H1 (cell line): ENCODE results near the gene TYW5. TPM values are rescaled to one million over a fixed set of nuclear protein-coding genes. Genes with fewer than 3 reads are reported as not detected.

Source experiments
- CTCF ChIA-PET: fragments of 300-600 bp; sonication (Branson Sonifier 250); formaldehyde crosslinking; loops from one replicate; lab custom pipeline; 2021; ENCODE audit not compliant: partially characterized antibody; lab: Charles Lee
- POLR2A ChIA-PET: fragments of 300-600 bp; sonication (Branson Sonifier 250); formaldehyde crosslinking; loops from one replicate; lab custom pipeline; 2021; ENCODE audit warnings: inconsistent platforms; ENCODE audit not compliant: partially characterized antibody; lab: Charles Lee
- DNase-seq, 2 experiments: peaks; one replicate each; pipeline versions ENCODE4 v3.0.0 to v3.0.0-alpha.2; 2010 to 2022; ENCODE audit warnings: low spot score in 2 of 2, low read depth in 1 of 2, mixed read lengths in 1 of 2
- FAIRE-seq: peaks from 2 replicates; lab custom pipeline; 2011; peaks lifted over from hg19 to GRCh38; lab: Jason Lieb, UNC
- H2AFZ ChIP-seq: 2 replicates; pipeline ENCODE4 v1.8.1; 2012; ENCODE audit warnings: low read length, inconsistent platforms
- H2AK5ac ChIP-seq: 2 replicates; pipeline ENCODE4 v1.6.1; 2013; ENCODE audit warnings: low read depth, low read length
- H2BK120ac ChIP-seq: replicated peaks from 2 replicates; pipeline ENCODE3; 2013; ENCODE audit warnings: low read depth, low read length, inconsistent platforms
- H2BK12ac ChIP-seq: 2 replicates; pipeline ENCODE4 v1.6.1; 2013; ENCODE audit warnings: low read depth, low read length
- H2BK15ac ChIP-seq: 2 replicates; pipeline ENCODE4 v1.6.1; 2013; ENCODE audit warnings: low read length
- H2BK20ac ChIP-seq: 2 replicates; pipeline ENCODE4 v1.6.1; 2013; ENCODE audit warnings: low read length
- H2BK5ac ChIP-seq: 2 replicates; pipeline ENCODE4 v1.6.1; 2013; ENCODE audit warnings: low read depth, low read length
- H3K14ac ChIP-seq: 2 replicates; pipeline ENCODE4 v1.6.1; 2013; ENCODE audit warnings: inconsistent platforms; ENCODE audit not compliant: insufficient read length
- H3K18ac ChIP-seq: 2 replicates; pipeline ENCODE4 v1.6.1; 2013; ENCODE audit warnings: low read length; ENCODE audit errors: extremely low read depth
- H3K23ac ChIP-seq: 2 replicates; pipeline ENCODE4 v1.6.1; 2013; ENCODE audit warnings: inconsistent platforms; ENCODE audit not compliant: insufficient read length
- H3K23me2 ChIP-seq: 2 replicates; pipeline ENCODE4 v1.6.1; 2013; ENCODE audit warnings: low read depth, low read length
- H3K27ac ChIP-seq: 2 replicates; pipeline ENCODE4 v1.6.1; 2011; ENCODE audit warnings: low read depth, low read length, inconsistent platforms
- H3K27me3 ChIP-seq, 4 experiments: replicated peaks in 1 of 4; 1 replicate in 1 of 4; 2 replicates in 3 of 4; pipeline versions ENCODE4 v1.6.1 to v1.8.1; 2011 to 2013; ENCODE audit warnings: low read length in 3 of 4, mild to moderate bottlenecking in 3 of 4, inconsistent platforms in 2 of 4, mixed read lengths in 2 of 4, moderate library complexity in 1 of 4; ENCODE audit not compliant: control insufficient read depth in 3 of 4, insufficient read depth in 3 of 4; ENCODE audit errors: extremely low read depth in 1 of 4
- H3K36me3 ChIP-seq, 4 experiments: 2 replicates each; pipeline versions ENCODE4 v1.6.1 to v1.8.1; 2011 to 2013; ENCODE audit warnings: mild to moderate bottlenecking in 4 of 4, low read length in 3 of 4, moderate library complexity in 2 of 4, control low read depth in 1 of 4, inconsistent platforms in 1 of 4; ENCODE audit not compliant: insufficient read depth in 4 of 4, control insufficient read depth in 2 of 4
- H3K4ac ChIP-seq: replicated peaks from 2 replicates; pipeline ENCODE3; 2013; ENCODE audit warnings: low read length, low read depth, mixed read lengths, inconsistent platforms; ENCODE audit not compliant: insufficient read length
- H3K4me1 ChIP-seq, 4 experiments: replicated peaks in 1 of 4; 1 replicate in 1 of 4; 2 replicates in 3 of 4; pipeline versions ENCODE4 v1.6.1 to v1.8.1; 2011 to 2013; ENCODE audit warnings: low read length in 3 of 4, inconsistent platforms in 2 of 4, mixed read lengths in 1 of 4; ENCODE audit not compliant: insufficient read depth in 4 of 4, control insufficient read depth in 3 of 4
- H3K4me2 ChIP-seq, 2 experiments: 2 replicates each; pipeline versions ENCODE4 v1.6.1 to v1.8.1; 2011 to 2013; ENCODE audit warnings: low read depth in 2 of 2, low read length in 2 of 2, control low read depth in 1 of 2, inconsistent platforms in 1 of 2, mild to moderate bottlenecking in 1 of 2; ENCODE audit not compliant: insufficient read depth in 1 of 2
- H3K4me3 ChIP-seq, 4 experiments: fragments of 200-600, 300-600 bp in 1 of 4; sonication (generic), shearing (Covaris generic), sonication (Bioruptor Twin) in 1 of 4; 2 replicates each; pipeline versions ENCODE4 v1.5.1 to v1.8.1; 2011 to 2016; ENCODE audit warnings: low read length in 4 of 4, low read depth in 3 of 4, control low read depth in 2 of 4, inconsistent platforms in 2 of 4, mild to moderate bottlenecking in 2 of 4, mixed read lengths in 1 of 4, moderate library complexity in 1 of 4; ENCODE audit not compliant: insufficient read depth in 2 of 4; ENCODE audit errors: extremely low read depth in 1 of 4
- H3K56ac ChIP-seq: replicated peaks from 2 replicates; pipeline ENCODE3; 2013; ENCODE audit warnings: low read depth, mild to moderate bottlenecking, mixed read lengths, low read length, inconsistent platforms; ENCODE audit not compliant: insufficient read length
- H3K79me1 ChIP-seq: 2 replicates; pipeline ENCODE4 v1.6.1; 2013; ENCODE audit warnings: low read depth, low read length, control low read depth
- H3K79me2 ChIP-seq, 2 experiments: 2 replicates each; pipeline versions ENCODE4 v1.6.1 to v1.8.1; 2012 to 2013; ENCODE audit warnings: low read length in 2 of 2, mild to moderate bottlenecking in 2 of 2, inconsistent platforms in 1 of 2; ENCODE audit not compliant: insufficient read depth in 2 of 2, control insufficient read depth in 1 of 2
- H3K9ac ChIP-seq, 4 experiments: replicated peaks in 1 of 4; 1 replicate in 1 of 4; 2 replicates in 3 of 4; pipeline versions ENCODE4 v1.6.1 to v1.8.1; 2011 to 2013; ENCODE audit warnings: low read depth in 3 of 4, low read length in 3 of 4, control low read depth in 2 of 4, mild to moderate bottlenecking in 2 of 4, moderate library complexity in 2 of 4, inconsistent platforms in 1 of 4; ENCODE audit errors: extremely low read depth in 1 of 4
- H3K9me3 ChIP-seq, 2 experiments: 2 replicates each; pipeline versions ENCODE4 v1.6.1 to v1.8.1; 2012 to 2013; ENCODE audit warnings: mild to moderate bottlenecking in 2 of 2, moderate library complexity in 2 of 2, control low read depth in 1 of 2, inconsistent platforms in 1 of 2, low read depth in 1 of 2, low read length in 1 of 2, mixed read lengths in 1 of 2; ENCODE audit not compliant: insufficient read depth in 2 of 2
- H4K20me1 ChIP-seq, 2 experiments: replicated peaks in 1 of 2; 2 replicates each; pipeline versions ENCODE3 to v1.8.1; 2011 to 2013; ENCODE audit warnings: inconsistent platforms in 2 of 2, low read length in 2 of 2, mild to moderate bottlenecking in 1 of 2; ENCODE audit not compliant: insufficient read depth in 2 of 2, control insufficient read depth in 1 of 2
- H4K5ac ChIP-seq: 2 replicates; pipeline ENCODE4 v1.6.1; 2013; ENCODE audit warnings: low read length, low read depth, mixed read lengths, inconsistent platforms; ENCODE audit not compliant: insufficient read length
- H4K8ac ChIP-seq: 2 replicates; pipeline ENCODE4 v1.8.0; 2013; ENCODE audit warnings: mild to moderate bottlenecking, moderate library complexity, low read length, inconsistent platforms; ENCODE audit not compliant: insufficient read depth; ENCODE audit errors: extremely low read depth
- H4K91ac ChIP-seq: replicated peaks from 2 replicates; pipeline ENCODE3; 2013; ENCODE audit warnings: low read length, mixed read lengths, inconsistent platforms; ENCODE audit not compliant: insufficient read length
- BCL11A ChIP-seq, 2 experiments: IDR thresholded peaks; one replicate each; pipeline ENCODE4 v1.6.1; 2011; ENCODE audit warnings: low read depth in 2 of 2, low read length in 2 of 2, mild to moderate bottlenecking in 2 of 2
- WGBS, 2 experiments: shearing (Covaris generic) in 1 of 2; methylation state at CpG; one replicate each; pipeline versions ENCODE4 v1.1.6 to v1.1.7; 2013 to 2015; ENCODE audit warnings: low lambda C conversion rate in 2 of 2, mixed read lengths in 2 of 2, inconsistent platforms in 1 of 2, low coverage in 1 of 2, missing lambda C conversion rate in 1 of 2; ENCODE audit not compliant: insufficient replicate concordance in 2 of 2, insufficient coverage in 1 of 2, insufficient read length in 1 of 2; ENCODE audit errors: extremely low coverage in 1 of 2, missing lambda C conversion rate in 1 of 2; 5-methylcytosine and 5-hydroxymethylcytosine counted together
- polyA plus RNA-seq, 7 experiments: library from polyadenylated mRNA; depleted of rRNA in 3 of 7; stranded (reverse) in 5 of 7; unstranded in 2 of 7; fragments of >200 nt in 5 of 7; fragments of 200-250 nt in 2 of 7; gene quantifications; 1 replicate in 5 of 7; 2 replicates in 1 of 7; 4 replicates in 1 of 7; pipeline versions ENCODE4 v1.2.1 to v1.2.3, GENCODE V29; 2011 to 2013; ENCODE audit warnings: missing spikeins in 2 of 7, mixed read lengths in 2 of 7
- total RNA-seq: library from RNA; stranded (reverse); fragmentation: NEBNext Ultra II Directional; extraction: Animal tissue kit (Norgen Biotek cat#: 25700); gene quantifications from 2 replicates; pipeline ENCODE4 v1.2.1, GENCODE V29; 2021

The TYW5 gene
- total and polyA plus RNA-seq, 2 of the 8 experiments (the other 6 are each of a cell fraction or from before 2014, with no cell fraction given), result 5.4 to 11.3 TPM

GRCh38 chr2:199950396-199950795 is 4.9 kb downstream of the TYW5 start:
- Histone ChIP-seq H3K4me1 (peaks cover 0 to 2% (median 1%) of the 10 kb centered on the region in 4 experiments; a peak in 3 of 7 replicates), H3K36me3 (peaks cover 7 to 59% (median 17%) of the 10 kb centered on the region in 4 experiments), H3K79me2 (peaks cover 4 to 63% of the 10 kb centered on the region in 2 experiments; a peak in 3 of 4 replicates), H4K91ac (no peak overlapping the region), H3K23ac (no peak overlapping the region), H4K8ac (no peak overlapping the region), H3K9ac (no peak overlapping the region), H2AFZ (no peak overlapping the region), H2BK12ac (no peak overlapping the region), H2BK15ac (no peak overlapping the region), H2BK20ac (no peak overlapping the region), H3K4ac (no peak overlapping the region), H3K23me2 (no peaks in the 10 kb centered on the region; the same call in 1 of the 2 replicates), H3K27ac (no peak overlapping the region), H3K4me3 (no peak overlapping the region), H4K5ac (no peak overlapping the region), H3K4me2 (no peak overlapping the region), H2BK120ac (no peak overlapping the region), H2BK5ac (no peak overlapping the region), H3K14ac (no peak overlapping the region), H3K79me1 (peaks cover 6% of the 10 kb centered on the region), H3K56ac (no peak overlapping the region), H3K27me3 (no peaks in the 10 kb centered on the region), H2AK5ac (no peak overlapping the region), H3K9me3 (no peaks in the 10 kb centered on the region), H3K18ac (no peak overlapping the region), H4K20me1 (peaks cover 3 to 4% of the 10 kb centered on the region in 2 experiments)
- no peak for TF ChIP-seq BCL11A (IDR thresholded peaks at IDR 0.05; ENCODE audit: low read depth in 2 of 2, low read length in 2 of 2)
- ChIA-PET POLR2A (interaction anchor here (1.4 kb wide), 1 partner anchor 10 kb away, joined by 4 read pairs; no protein-coding TSS in a partner anchor), CTCF (interaction anchor here (1.5 kb wide), 1 partner anchor 9 kb away, joined by 4 read pairs; no protein-coding TSS in a partner anchor)
- DNase-seq, result no peak
- 98% methylated on average over 5 of the region's 5 CpGs; no CpG with 5 or more reads in 1 of the 2 experiments for WGBS, 2 experiments
- FAIRE-seq, result no peak
